Measurements from ENCODE around the gene NUCB2.

NUCB2 gene

GRCh38 chr11:17369094-17369493 lies 92.6 kb downstream of the NUCB2 start:
- no peak overlapping the region for H3K27ac ChIP-seq (ENCODE audit: low read depth, low read length)
- peaks cover 41% of the 10 kb centered on the region for H3K79me2 ChIP-seq (ENCODE audit: control insufficient read depth, low read length)
- no peaks in the 10 kb centered on the region for H4K20me1 ChIP-seq (ENCODE audit: control insufficient read depth, insufficient read depth, low read depth, low read length)
- no peaks in the 10 kb centered on the region for H3K27me3 ChIP-seq (ENCODE audit: control insufficient read depth, low read length)
- no peaks in the 10 kb centered on the region for H3F3A ChIP-seq (ENCODE audit: control insufficient read depth, insufficient read depth)
- peaks cover 100% of the 10 kb centered on the region for H3K36me3 ChIP-seq (ENCODE audit: control insufficient read depth, low read length)
- peaks cover 55% of the 10 kb centered on the region for H3K9me3 ChIP-seq (ENCODE audit: control insufficient read depth, insufficient read depth, low read length)
- no peak overlapping the region for H3K4me3 ChIP-seq (ENCODE audit: low read length)
- no peak overlapping the region for H3K4me2 ChIP-seq (ENCODE audit: low read length)
- H3K4me1 ChIP-seq (ENCODE audit: control insufficient read depth, low read length): no peaks in the 10 kb centered on the region
- H3K9me2 ChIP-seq (replicated peaks; ENCODE audit: control insufficient read depth, low read length): no peaks in the 10 kb centered on the region
- TF ChIP-seq CTCF (IDR thresholded peaks at IDR 0.05; ENCODE audit: low read depth, low read length, poor library complexity, severe bottlenecking) (no peak), EZH2phosphoT487 (IDR thresholded peaks at IDR 0.05; ENCODE audit: borderline replicate concordance, low read length) (no peak)

DNA sequence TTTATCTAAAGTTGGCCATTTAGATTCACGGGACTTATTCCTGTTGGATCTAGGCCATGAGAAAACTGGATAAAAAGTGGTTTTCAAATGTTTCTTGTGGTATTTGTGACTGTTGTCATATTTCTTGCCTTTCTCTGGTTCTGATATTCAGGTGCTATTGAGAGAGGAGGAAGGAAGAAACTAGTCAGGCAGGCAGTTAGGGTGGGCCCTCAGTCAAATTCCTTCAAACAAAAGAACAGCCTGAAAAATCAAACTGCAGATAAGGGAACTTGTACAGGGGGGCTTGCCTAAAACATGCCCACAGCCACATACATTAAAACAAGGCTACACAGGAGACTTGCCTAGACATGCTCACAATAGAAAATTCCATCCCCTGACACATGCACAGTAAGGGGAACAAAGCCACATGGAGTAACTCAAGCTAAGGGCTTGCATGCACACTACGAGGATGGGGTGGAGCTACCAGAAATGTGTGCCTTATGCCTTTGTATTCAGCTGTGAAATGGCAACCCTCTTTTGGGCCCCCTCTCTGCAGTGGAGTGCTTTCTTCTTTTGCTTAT lies 93.2 kb downstream of the NUCB2 start:
- Histone ChIP-seq H3K79me2 (ENCODE audit: control insufficient read depth, low read length) (peaks cover 34% of the 10 kb centered on the region), H3K4me2 (ENCODE audit: low read length) (no peak overlapping the region), H3F3A (ENCODE audit: control insufficient read depth, insufficient read depth) (no peaks in the 10 kb centered on the region), H3K9me2 (replicated peaks; ENCODE audit: control insufficient read depth, low read length) (no peaks in the 10 kb centered on the region), H3K4me1 (ENCODE audit: control insufficient read depth, low read length) (no peaks in the 10 kb centered on the region), H3K4me3 (ENCODE audit: low read length) (no peak overlapping the region), H3K36me3 (ENCODE audit: control insufficient read depth, low read length) (peaks cover 100% of the 10 kb centered on the region), H3K9me3 (ENCODE audit: control insufficient read depth, insufficient read depth, low read length) (peaks cover 55% of the 10 kb centered on the region), H3K27me3 (ENCODE audit: control insufficient read depth, low read length) (no peaks in the 10 kb centered on the region), H3K27ac (ENCODE audit: low read depth, low read length) (no peak overlapping the region), H4K20me1 (ENCODE audit: control insufficient read depth, insufficient read depth, low read depth, low read length) (no peaks in the 10 kb centered on the region)
- no peak for TF ChIP-seq CTCF (IDR thresholded peaks at IDR 0.05; ENCODE audit: low read depth, low read length, poor library complexity, severe bottlenecking)
- no peak for TF ChIP-seq EZH2phosphoT487 (IDR thresholded peaks at IDR 0.05; ENCODE audit: borderline replicate concordance, low read length)

DNA sequence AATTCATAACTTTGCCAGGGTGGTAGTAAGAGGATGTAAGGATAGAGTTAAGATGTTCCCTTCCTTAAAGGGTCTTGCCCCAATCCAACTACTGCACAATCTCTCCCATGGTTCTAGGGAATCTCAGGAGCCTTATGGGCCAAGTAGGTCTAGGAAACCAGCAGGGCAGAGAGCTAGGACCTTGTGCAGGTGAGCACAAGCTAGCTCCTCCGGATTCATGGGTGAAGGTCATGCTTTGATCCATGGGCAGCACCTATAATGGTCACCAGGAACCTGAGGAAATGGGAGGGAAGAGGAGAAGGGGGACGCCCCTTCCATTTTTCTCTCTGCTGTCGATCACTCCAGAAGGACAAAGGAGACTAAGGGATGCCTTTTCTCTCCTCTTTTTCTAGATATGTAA lies 95.1 kb downstream of the NUCB2 start:
- Histone ChIP-seq H3K9me3 (ENCODE audit: control insufficient read depth, insufficient read depth, low read length) (peaks cover 52% of the 10 kb centered on the region), H3K4me3 (ENCODE audit: low read length) (no peak overlapping the region), H3F3A (ENCODE audit: control insufficient read depth, insufficient read depth) (no peaks in the 10 kb centered on the region), H3K27ac (ENCODE audit: low read depth, low read length) (no peak overlapping the region), H3K36me3 (ENCODE audit: control insufficient read depth, low read length) (peaks cover 100% of the 10 kb centered on the region), H3K4me1 (ENCODE audit: control insufficient read depth, low read length) (no peaks in the 10 kb centered on the region), H3K9me2 (replicated peaks; ENCODE audit: control insufficient read depth, low read length) (no peaks in the 10 kb centered on the region), H3K79me2 (ENCODE audit: control insufficient read depth, low read length) (peaks cover 16% of the 10 kb centered on the region), H3K4me2 (ENCODE audit: low read length) (no peak overlapping the region), H3K27me3 (ENCODE audit: control insufficient read depth, low read length) (no peaks in the 10 kb centered on the region), H4K20me1 (ENCODE audit: control insufficient read depth, insufficient read depth, low read depth, low read length) (no peaks in the 10 kb centered on the region)
- no peak for TF ChIP-seq EZH2phosphoT487 (IDR thresholded peaks at IDR 0.05; ENCODE audit: borderline replicate concordance, low read length)
- TF ChIP-seq CTCF (IDR thresholded peaks at IDR 0.05; ENCODE audit: low read depth, low read length, poor library complexity, severe bottlenecking): no peak

All from DOHH2 (cell line).